Neural progenitor cell (in vitro differentiated cells): ENCODE data around the gene PRR33.

Source experiments
- CTCF ChIP-seq: fragments of 200-600 bp; sonication (generic); IDR thresholded peaks from 2 replicates; pipeline ENCODE4 v1.5.1; 2017; ENCODE audit warnings: antibody characterized with exemption, mild to moderate bottlenecking
- EZH2 ChIP-seq: fragments of 200-600 bp; sonication (generic); IDR thresholded peaks from 2 replicates; pipeline ENCODE4 v1.6.1; 2017; ENCODE audit warnings: antibody characterized with exemption, mild to moderate bottlenecking, moderate library complexity
- EZH2phosphoT487 ChIP-seq: fragments of 200-600 bp; sonication (generic); IDR thresholded peaks from 2 replicates; pipeline ENCODE4 v1.6.1; 2017; ENCODE audit warnings: antibody characterized with exemption

DNA sequence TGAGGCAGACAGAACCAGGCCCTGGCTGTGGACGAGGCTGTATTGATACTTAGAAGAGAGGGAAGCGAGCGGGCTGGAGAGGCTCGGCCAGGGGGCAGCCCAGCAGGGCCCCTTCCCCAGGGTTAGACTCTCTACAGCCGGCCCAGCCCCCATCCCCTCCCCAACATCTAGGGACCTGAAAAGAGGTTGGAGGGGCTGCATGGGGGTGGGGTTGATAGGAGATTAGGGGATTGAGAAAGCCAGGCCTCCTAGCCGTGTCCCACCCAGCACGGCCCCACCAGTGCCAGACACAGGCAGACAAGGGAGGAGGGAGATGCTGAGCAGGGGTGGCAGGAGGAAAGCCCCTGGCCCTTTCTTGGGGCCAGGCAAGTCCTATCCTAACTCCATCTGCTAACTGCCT lies 33.1 kb downstream of the PRR33 start:
- TF ChIP-seq CTCF (no peak), EZH2 (no peak), EZH2phosphoT487 (no peak)
